Measurements from ENCODE around the gene FBXL7. TPM values are rescaled to one million over a fixed set of nuclear protein-coding genes. Genes with fewer than 3 reads are reported as not detected.

FBXL7 gene
- total RNA-seq, 1 donor = 11.2 TPM

- no peak for DNase-seq (ENCODE audit: low read depth)
- TF ChIP-seq, protein P1, sequence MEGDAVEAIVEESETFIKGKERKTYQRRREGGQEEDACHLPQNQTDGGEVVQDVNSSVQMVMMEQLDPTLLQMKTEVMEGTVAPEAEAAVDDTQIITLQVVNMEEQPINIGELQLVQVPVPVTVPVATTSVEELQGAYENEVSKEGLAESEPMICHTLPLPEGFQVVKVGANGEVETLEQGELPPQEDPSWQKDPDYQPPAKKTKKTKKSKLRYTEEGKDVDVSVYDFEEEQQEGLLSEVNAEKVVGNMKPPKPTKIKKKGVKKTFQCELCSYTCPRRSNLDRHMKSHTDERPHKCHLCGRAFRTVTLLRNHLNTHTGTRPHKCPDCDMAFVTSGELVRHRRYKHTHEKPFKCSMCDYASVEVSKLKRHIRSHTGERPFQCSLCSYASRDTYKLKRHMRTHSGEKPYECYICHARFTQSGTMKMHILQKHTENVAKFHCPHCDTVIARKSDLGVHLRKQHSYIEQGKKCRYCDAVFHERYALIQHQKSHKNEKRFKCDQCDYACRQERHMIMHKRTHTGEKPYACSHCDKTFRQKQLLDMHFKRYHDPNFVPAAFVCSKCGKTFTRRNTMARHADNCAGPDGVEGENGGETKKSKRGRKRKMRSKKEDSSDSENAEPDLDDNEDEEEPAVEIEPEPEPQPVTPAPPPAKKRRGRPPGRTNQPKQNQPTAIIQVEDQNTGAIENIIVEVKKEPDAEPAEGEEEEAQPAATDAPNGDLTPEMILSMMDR (IDR thresholded peaks at IDR 0.05; ENCODE audit: insufficient read depth, low read depth, low read length) = no peak
Measured at GRCh38 chr5:15640116-15640515, 140.1 kb downstream of the FBXL7 start.

GRCh38 chr5:15643731-15644130 lies 143.8 kb downstream of the FBXL7 start:
- no peak for DNase-seq (ENCODE audit: low read depth)
- H3K4me3 ChIP-seq (ENCODE audit: low read depth, low read length) = no peak overlapping the region
- TF ChIP-seq, protein P1 (IDR thresholded peaks at IDR 0.05; ENCODE audit: insufficient read depth, low read depth, low read length) = no peak

More at GRCh38 chr5:15640116-15640515, 140.1 kb downstream of the FBXL7 start:
- no peak overlapping the region for H3K4me3 ChIP-seq (ENCODE audit: low read depth, low read length)

- TF ChIP-seq, protein P1 (IDR thresholded peaks at IDR 0.05; ENCODE audit: insufficient read depth, low read depth, low read length) = no peak
- DNase-seq (ENCODE audit: low read depth) = peak; percentile 12
- H3K4me3 ChIP-seq (ENCODE audit: low read depth, low read length) = no peak overlapping the region
Measured at GRCh38 chr5:15645381-15646160, 145.6 kb downstream of the FBXL7 start.

DNA sequence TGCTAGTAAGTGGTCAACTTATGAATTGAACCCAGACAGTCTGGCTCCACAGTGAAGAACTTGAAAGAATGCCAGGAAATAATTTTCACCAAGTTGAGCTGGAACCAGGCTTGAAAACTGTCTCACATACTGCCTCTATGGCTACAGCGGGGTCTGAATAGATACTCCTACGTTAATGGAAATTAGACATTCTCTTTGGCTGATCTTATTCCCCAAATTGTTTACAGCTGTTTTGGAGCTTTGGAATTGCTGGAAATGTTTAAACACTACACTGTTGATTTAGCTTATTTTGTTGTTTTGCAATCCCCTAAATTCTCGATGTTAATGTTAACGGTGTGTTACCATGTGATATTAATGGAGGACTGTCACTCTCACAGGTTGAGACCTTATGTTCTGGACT lies 146.4 kb downstream of the FBXL7 start:
- TF ChIP-seq, protein P1 (IDR thresholded peaks at IDR 0.05; ENCODE audit: insufficient read depth, low read depth, low read length) = no peak
- peak; percentile 43 for DNase-seq (ENCODE audit: low read depth)
- H3K4me3 ChIP-seq (ENCODE audit: low read depth, low read length) = no peak overlapping the region

GRCh38 chr5:15647251-15647650 lies 147.3 kb downstream of the FBXL7 start:
- no peak for DNase-seq (ENCODE audit: low read depth)
- TF ChIP-seq, protein P1 (IDR thresholded peaks at IDR 0.05; ENCODE audit: insufficient read depth, low read depth, low read length) = no peak

GRCh38 chr5:15650266-15650665 lies 150.3 kb downstream of the FBXL7 start:
- no peak for DNase-seq (ENCODE audit: low read depth)
- TF ChIP-seq, protein P1 (IDR thresholded peaks at IDR 0.05; ENCODE audit: insufficient read depth, low read depth, low read length) = no peak
- H3K4me3 ChIP-seq (ENCODE audit: low read depth, low read length) = no peak overlapping the region

More at GRCh38 chr5:15647251-15647650, 147.3 kb downstream of the FBXL7 start:
- H3K4me3 ChIP-seq (ENCODE audit: low read depth, low read length) = no peak overlapping the region

All from fibroblast of villous mesenchyme (primary cell).